Suppressor macrophage treated with lipopolysaccharide for 1 hour (primary cell): Measurements from ENCODE around the gene GLB1L.
A peak's percentile ranks its signal among the peaks of the same experiment; 100 is the strongest.

Source experiments
- DNase-seq, 3 donors: peaks; one replicate each; pipeline ENCODE4 v3.0.0-alpha.2; 2020 to 2022

GLB1L gene

DNA sequence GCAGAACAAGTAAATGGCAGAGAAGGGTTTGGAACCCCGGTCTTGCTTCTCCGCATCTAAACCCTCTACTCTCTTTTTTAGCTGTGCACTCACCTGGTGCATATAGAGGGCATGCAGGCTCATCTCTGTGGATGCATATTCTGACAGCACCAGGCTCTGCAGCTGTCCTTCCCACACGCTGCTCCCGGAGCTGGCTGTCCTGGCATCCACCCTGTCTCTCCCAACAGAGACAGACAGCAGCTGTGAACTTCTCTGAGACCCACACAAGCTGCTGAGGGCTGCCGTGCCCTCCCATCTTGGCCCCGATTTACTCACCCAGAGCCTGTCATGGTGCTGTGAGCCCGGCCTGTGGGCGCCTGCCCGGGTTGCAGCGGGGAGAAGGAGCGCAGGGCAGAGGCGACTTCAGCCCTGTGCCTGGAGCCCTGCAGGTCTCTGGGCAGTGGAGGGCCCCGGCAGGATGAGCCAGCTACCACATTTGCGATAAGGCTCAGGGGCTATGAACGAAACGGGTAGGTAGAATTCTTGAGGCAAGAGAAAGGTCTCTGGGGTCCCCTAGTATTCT, 23.2 kb downstream of the GLB1L start:
- DNase-seq: peak in 1 of 3 donors; percentile 3

DNA sequence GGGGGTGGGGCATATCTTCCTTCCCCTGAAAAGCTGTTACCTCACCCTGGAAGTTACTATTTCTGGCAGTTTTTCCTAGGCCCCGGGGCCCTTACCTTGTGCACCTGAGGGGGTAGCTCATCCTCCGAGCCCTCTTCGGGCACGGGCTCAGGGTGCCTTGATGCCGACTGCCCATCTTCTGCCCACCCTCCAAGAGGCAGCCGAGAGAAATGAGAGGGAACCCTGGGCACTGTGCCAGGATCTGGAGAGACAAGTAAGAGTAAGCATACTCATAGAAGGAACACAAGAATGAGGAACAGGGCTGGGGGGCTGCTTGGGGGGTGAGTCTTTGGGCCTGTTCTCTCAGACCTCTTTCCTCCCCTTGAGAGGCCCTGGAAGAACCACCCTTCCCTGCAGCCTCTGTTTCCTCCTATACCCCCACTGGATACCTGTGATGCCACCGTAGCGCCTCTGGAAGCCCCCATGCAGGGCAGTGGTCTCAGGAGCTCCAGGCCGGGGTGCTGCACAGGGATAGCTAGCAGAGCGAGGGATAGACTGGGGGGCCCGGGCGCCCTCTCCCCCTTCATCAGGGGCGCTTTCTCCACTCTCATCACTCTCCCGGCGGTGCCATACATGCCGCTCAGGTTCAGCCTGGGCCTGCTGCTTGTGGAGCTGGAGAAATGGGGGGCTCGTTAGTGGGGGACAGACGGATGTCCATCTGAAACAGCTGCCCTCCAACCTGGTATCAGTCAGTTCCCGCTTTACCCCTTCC, 24.4 kb downstream of the GLB1L start:
- DNase-seq: peak in 2 of 3 donors; percentile 17 to 25

DNA sequence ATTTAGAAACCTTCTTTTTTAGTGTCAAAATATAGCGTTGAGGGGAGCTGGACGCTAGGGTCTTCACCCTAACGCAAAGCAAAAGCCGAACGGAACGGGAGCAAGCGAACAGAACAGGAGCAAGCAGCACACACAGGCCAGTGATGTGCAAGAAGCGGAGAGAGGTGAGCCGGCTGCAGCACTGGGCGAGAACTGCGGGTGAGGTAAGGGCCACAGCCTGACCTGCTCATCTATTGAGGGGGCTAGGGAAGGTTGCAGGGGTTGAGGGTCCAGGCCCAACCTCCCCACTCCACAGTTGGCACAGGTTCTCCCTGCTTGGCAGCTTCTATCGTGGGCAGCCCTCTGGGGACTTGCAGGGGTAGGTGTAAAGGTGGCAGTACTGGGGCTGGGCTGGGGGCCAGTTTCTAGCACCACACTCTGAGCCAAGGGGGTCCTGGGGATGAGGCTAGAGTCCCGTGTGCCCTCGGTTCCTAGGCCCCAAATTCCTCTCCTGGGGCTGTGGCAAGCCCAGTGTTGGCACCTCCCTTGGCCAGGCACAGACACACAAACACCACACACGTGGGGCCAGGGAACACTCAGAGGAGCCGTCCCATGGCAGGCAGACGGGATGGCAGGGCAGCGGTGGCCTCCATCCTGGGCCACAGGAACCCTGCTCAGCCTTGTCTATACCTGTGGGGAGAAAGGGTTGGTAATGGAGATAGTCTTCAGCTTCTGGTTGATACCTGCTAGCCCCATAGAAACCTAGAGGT, 25.3 kb downstream of the GLB1L start:
- peak in 1 of 3 donors; percentile 17 for DNase-seq

DNA sequence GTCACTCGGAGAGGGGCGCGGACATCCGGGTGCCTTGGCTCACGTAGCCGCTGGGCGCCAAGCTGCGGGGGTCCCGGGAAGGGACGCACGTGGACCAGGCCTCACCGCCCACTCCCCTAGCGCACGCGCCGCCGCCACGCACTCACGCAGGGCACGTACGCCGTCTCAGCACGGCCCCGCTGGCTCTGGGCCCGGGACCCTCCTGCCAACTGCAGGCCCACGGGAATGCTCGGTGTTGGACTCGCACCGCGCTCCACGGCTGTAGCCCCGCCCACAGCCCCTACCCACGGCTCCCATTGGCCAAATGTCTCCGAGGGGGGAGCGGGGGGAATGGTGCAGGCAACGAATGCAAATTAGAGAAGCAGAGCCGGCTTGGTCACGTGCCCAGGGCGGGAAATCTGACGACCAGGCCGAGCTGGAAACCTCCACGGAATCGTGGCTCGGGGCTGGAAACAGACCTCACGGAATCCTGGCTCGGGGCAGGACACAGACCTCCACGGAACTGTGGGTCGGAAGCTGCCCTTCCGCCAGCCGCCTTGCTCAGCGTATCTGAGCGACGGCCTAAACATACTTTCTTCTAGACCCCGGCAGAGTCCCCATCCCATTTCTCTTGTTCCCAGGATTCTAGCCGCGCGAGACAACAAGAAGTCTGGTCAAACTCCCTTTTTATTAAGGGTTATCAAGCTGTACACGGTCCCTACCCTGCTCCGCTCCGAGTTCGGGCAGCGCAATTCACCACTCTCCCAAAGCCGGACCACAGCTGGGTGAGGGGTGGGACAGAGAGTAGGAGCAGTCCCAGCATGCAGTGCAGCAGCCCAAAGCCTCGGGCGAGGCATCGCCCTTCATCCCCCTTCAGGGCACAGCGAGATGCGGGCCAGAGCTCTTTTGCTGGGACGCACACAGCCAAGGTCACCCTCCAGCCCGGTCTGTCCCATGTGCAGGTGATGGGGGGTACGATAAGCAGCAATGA, 26.2 kb downstream of the GLB1L start, which contains the start of gene ABCB6:
Gene ABCB6 (minus strand): TSS at position 227 of the 970 bp plus-strand sequence. CDS start 285 bp downstream, outside the sequence.
- DNase-seq: peak; percentile 75 to 89 (median 82)

DNA sequence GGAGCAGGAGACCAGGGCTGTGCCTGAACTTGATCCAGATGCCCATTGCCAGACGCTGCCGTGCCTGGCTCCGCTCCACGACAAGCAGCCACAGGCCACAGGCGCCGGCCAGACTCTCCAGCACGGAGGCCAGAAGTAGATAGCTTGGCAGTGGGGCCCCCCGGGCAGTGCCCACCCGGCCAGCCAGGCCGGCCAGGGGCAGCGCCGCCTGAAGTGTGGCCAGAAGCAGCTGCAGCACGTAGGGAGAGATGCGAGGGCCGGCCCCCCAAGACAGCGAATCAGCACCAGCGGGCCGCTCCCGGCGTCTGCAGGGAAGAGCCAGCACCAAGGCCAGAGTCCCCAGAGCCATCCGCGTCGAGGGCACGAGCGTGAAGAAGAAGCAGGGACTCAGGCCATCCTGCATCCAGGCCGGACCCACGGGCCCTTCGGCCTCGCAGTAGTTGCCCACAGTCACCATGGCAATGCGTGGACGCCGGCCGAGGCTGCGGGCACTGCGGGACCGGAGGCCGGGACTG, 27.0 kb downstream of the GLB1L start:
- peak; percentile 42 to 60 (median 54) for DNase-seq

DNA sequence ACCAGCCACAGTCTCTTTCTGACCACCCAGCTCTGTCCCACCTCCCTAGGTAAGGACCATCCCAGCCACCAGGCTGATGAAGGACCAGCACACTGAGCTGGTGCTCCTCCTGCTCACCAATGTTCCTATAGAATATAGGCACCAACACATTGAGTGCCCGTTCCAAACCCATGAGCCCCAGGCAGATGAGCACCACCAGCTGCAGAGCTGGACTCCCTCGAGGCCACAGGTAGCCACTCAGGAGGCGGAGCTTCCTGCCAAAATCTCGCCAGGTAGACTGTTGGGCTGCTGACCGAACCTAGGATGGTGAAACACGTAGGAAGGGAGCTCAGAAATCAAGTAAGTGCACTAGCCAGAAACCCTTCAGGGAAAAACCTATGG, 28.7 kb downstream of the GLB1L start:
- DNase-seq: peak in 1 of 3 donors; percentile 10

DNA sequence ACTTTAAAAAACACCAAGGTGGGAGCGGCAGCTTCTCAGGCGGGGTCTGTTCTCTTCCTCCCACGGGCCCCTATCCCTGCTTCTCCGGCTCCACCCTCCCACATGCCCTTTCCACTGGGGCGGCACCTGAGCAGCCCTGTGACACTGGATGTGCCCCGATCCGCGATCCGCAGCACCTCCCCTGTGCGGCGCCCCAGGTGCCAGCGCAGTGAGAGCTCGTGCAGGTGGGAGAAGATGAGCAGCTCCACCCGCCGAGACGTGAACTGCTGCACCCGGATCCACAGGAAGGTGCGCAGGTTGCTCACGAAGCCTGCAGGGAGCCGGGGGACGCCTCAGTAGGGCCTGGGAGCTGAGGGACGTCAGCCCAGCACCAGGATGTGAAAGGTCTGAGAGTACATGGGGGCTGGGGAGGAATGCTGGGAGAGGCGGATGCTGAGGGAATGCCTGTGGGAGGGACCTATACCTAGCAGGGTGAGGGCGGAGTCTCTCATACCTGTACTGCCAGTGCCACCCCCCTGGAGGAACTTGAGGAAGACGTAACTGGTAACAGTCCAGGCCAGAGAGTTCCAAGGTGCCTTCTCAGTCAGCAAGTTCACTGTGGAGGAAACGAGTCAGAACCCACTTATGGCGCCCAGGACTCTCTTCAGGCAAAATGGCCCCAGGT, 29.2 kb downstream of the GLB1L start:
- peak in 1 of 3 donors; percentile 13 for DNase-seq

DNA sequence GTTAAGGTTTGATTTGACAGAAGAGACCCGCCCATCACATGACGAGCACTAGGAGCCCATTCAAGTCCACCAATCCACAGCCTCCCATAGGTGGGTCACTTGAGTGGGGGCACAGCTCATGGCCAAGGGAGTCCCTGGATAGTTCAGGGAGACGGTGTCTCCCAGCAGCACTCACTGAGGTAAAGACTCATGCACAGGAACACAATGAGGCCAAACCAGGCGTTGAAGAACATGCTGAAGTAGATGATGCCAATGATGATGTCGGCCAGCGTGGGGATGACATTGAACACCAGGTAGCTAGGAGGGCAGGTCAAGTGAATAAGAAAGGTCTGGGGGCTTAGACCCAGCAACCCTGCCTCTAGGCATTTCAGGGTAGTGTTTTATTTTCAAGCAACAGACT, 30.5 kb downstream of the GLB1L start:
- no peak for DNase-seq

DNA sequence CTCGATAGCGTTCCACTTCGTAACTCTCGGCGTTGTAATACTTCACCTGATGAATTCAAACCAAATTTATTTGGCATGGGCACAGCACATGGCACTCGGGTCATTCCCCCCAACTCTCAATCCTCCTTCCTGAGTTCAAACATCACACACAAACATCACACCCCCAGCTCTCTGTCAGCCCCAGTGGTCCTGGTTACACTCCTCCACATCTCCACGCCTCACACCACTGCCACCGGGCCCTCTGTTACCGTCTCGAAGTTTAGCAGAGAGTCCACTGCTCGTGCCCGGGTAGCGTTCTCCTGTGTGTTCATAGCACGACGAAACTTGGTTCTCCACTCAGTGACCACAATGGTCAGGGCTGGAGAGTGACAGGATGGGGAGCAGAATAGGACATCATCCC, 31.1 kb downstream of the GLB1L start:
- no peak for DNase-seq

DNA sequence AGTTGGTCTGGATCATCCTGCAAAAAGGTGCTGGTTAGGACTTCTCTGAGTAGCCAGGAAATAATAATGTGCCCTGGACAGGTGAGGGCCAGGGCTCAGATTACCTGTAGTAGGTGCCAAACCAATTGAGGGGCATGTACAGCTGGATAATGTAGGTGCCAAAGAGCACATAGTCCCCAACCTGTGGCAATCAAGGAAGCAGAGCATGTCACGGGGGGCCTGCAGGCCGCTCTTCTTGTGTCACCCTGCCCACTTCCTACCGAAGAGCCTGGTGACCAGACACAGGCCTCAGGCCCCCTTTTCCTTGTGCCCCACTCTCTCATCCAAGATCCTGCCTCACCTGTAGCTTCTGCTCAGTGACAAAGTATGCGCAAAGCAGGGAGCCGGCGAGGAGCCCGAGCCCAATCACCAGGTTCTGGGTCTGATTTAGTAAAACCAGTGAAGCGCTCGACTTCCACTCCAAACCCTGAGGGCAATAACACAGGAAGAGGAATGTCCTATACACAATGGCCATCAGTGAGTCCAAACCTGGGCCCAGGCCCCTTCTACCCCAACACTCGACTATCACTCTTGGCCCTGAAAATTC, 31.7 kb downstream of the GLB1L start:
- DNase-seq: no peak

DNA sequence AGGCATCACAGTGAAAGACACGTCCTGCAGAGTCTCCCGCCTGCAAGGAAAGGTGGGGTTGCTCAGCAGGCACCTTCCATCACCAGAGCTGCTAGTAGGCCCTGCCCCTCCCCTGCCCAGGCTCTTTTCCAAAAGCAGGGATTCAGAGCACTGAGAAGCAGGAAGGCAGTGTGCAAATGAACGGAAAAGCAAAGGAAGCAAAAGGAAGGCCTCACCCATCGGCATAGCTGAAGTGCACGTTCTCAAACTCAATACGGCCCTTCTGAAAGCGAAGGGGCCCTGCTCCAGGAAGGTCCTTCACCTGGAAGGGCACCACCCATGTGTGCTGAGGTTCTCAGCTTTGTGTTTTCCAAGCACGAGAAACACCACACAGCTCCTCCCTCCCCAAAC, 32.2 kb downstream of the GLB1L start:
- no peak for DNase-seq

DNA sequence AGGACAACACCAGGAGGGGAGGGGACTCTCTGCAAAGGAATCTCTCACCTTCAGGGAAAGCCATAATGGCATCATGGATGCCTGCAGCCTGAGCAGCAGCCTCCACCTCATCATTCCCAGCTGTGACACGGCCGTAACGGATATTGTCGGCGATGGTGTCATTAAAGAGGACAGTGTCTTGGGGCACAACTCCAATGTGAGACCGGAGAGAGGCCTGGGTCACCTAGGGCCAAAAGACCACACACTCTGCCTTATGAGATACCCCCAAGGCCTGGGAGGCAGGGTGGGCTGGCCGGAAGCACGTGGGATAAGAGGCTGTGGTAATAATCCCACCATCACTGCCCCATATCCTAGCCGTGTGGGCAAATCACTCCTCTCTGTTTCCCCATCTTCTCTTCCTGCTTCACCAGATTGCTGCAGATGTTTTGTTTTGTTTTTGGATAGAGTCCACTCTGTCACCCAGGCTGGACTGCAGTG, 34.3 kb downstream of the GLB1L start:
- DNase-seq: no peak

DNA sequence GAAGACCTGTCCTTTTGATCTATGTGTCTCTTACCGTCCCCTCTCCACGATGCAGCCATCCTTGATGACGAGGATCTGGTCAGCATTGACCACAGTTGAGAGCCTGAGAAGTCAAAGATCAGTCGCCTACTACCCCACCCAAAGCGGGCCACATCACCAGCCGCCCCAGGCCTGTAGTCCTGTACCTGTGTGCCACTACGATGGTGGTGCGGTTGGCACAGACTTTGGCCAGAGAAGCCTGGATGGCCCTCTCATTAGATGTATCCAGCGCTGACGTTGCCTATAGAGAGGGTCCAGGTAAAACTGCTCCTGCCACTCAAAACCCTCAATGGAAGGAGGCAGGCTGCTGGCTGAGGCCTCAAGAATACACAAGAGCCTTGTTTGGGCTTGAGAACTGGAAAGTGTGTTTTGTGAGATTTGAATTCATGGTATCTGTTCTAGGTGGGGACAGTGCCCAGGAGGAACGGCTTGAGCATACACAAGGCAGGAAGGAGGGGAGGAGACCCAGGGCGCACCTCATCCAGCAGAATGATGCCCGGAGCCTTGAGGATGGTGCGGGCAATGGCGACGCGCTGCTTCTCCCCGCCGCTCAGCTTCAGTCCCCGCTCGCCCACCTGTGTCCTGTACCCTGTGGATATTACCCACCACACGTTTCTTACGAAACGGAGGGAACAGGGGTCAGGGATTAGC, 34.9 kb downstream of the GLB1L start:
- no peak for DNase-seq

DNA sequence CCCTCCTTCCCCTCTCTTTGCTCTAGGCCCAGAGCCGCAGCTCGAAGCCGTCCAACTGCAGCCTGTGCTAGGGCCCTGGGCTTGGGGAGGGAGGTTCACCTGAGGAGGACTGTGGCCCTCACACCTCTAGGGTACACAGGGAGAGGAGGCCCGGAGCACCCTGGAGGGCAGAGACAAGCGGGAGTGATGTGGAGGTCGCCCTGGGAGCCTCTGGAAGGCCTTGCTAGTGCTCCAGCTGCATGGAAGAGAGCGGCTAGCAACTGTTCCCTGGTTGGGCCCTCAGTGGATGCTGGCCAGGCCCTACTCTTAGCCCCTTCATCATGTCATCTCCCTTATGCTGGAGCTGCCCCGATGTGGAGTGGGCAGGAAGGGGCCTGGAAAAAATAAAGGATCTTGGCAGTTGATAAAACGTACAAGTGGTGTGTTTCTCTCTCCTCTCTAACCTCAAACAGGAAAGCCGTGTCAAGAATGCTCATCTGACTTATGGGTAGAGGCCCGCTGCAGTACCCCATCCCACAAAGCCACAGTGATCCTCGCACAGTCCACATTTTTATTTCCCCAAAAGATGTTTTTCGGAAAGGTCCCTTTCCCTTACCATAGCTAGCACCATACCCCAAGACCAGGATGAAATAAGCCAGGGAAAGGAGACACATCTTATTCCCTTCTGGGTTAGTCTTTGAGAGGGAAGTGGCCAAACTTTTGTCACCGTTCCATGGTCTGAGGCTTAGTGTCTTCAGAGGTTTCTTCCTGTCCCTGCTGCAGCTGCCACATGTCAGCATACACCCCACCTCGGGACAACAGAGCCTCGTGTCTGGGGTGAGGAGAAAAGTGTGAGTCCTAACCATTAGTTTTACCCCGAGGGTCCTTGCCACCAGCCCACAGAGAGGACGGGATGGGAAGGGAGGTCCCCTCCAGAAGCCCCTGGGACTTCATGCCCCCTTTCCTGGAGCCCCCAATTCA, 35.7 kb downstream of the GLB1L start:
- DNase-seq: no peak

DNA sequence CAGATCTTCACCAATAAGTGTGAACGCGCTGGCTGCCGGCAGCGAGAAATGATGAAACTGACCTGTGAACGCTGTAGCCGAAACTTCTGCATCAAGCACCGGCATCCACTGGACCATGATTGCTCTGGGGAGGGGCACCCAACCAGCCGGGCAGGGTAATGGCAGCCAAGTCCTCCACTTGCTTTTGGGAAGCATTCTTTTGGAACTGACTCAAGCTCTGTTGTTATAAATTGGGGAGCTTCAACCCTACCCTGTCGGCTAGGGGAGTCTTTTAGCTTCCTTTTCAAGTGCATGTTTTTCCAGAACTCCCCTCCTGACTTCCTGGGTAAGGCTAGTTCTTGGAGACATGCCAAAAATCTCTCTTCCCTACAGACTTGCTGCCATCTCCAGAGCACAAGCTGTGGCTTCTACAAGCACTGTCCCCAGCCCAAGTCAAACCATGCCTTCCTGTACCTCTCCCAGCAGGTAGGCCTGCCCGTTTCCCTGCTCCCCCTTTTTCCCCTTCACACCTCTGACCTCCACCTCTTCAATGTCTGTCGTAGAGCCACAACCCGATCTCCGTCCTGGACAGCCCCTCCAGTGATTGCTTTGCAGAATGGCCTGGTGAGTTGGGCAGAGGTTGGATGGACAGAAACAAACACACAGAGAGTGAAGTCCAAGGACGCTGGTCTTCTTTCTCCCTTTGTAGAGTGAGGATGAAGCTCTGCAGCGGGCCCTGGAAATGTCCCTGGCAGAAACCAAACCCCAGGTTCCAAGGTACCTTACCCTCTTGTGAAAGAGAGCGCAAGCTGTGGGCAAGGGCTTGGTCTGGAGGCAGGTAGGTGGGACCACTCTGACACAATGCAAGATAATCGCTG, 37.1 kb downstream of the GLB1L start:
- DNase-seq: peak in 2 of 3 donors; percentile 17 to 21

DNA sequence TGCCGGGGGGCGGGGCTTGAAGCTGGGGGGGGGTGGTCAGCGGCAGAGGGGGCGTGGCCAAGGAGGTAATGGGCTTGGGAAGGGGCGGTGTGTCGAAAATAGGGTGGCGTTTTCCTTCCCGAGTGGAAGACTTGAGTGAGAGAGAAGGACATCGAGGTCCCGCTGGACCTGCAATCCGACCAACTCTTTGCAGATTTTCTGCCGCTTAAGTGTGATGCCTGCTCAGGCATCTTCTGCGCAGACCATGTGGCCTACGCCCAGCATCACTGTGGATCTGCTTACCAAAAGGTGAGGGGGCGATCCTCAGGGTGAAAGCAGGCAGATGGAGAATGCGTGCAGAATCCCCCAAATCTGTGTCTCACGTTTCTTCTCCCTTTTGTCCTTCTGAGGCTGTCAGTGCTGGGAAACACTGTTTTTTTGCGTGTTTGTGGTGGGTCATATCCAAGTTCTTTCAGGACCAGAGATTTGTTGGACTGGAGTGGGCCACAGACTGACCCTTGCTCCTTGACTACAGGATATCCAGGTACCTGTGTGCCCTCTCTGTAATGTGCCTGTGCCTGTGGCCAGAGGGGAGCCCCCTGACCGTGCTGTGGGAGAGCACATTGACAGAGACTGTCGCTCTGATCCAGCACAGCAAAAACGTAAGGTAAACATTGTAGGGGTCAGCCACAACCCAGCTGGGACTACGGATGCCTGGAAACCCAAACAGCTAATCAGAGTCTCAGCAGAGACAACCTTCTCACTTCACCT, 37.9 kb downstream of the GLB1L start:
- no peak for DNase-seq

DNA sequence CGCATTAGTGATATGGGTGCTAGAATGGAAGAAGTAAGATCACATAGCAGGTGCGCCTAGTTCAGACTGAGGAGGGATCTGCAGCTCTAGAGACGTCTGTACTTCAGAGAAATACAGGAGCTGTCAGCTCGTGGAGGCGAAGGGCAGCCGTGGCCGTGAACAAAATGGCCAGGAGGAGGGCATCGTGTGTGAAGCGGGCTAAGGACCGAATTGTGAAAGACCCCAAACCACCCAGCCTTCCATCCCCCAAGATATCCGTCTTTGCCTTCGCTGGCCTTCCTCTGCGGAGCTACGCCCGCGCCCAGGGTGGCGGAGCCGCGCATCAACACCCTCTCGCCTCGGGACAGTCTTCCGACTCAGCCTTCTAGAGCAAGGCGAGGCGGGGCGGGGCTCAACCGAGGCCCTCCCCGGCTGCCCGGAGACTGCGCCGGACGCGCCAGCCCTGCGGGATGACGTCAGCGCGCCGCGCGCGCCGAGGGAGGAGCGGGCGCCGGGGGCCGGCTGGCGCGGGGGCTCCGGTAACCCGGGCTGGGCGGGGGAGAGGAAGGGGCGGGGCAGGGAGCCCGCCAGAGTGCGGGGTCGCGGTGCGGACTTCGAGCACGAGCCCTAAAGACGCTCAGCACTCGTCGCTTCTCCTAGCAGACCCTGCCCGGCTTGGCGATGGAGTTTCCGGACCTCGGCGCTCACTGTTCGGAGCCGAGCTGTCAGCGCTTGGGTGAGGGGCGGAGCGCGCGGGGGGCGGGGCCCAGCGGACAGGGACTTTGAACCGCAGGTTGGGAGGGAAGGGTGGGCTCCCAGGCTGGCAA, 38.7 kb downstream of the GLB1L start, which contains the start of gene ZFAND2B:
Gene ZFAND2B (plus strand): TSS at position 455 of the 806 bp plus-strand sequence. CDS start 206 bp downstream, at position 661.
- DNase-seq: peak; percentile 96 to 99 (median 98)
